GM04503 (cell line): ENCODE results near the gene PADI3.
"Not testable (repeated sequence)": the region's sequence is repeated elsewhere in the genome, so short reads cannot be mapped to it uniquely, and the experiment has no call there.

Experiments used
- DNase-seq: peaks from one replicate; pipeline ENCODE4 v3.0.0-alpha.2; 2012; ENCODE audit warnings: low read depth

PADI3 gene

GRCh38 chr1:17304151-17304825, 55.4 kb downstream of the PADI3 start:
- no peak for DNase-seq

DNA sequence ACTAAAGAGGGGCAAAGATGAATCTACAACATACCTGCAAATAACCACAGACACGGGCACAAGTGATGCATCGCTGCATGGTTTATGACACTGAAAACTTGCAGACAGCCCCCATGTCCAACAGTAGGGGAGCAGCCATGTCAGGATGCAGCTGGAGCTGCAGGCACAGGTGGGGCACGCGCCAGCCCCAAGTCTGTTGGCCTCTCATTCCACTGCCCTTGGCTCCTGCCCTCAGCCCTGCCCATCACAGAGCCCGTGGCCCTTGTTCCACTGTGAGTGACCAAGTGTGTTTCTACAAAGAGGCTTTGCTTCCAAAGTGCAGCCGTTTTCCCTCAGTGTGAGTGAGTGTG, 55.9 kb downstream of the PADI3 start:
- DNase-seq, result no peak

- DNase-seq, result no peak
Measured at GRCh38 chr1:17305576-17306095, 56.7 kb downstream of the PADI3 start.

DNA sequence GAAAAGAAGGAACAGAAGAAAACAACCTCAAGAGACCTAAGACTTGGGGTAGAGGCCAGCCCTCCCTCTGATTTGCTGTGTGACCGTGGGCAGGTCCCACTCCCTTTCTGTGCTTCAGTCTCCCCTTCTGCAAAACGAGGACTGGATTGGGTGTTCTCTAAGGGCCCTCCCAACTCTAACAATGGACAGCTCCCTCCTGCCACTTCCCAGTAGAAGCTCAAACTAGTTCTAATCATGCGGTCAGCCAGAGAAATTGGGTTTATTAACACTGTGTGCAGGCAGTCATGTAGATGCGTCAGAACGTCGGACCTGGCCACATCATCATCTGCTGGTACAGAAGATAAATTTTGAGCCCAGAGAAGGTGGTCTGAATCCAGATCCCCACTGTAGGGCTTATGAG, 57.5 kb downstream of the PADI3 start:
- no peak for DNase-seq

GRCh38 chr1:17306921-17307320, 58.0 kb downstream of the PADI3 start:
- DNase-seq, result no peak

GRCh38 chr1:17307329-17307728, 58.4 kb downstream of the PADI3 start:
- DNase-seq, result no peak

DNA sequence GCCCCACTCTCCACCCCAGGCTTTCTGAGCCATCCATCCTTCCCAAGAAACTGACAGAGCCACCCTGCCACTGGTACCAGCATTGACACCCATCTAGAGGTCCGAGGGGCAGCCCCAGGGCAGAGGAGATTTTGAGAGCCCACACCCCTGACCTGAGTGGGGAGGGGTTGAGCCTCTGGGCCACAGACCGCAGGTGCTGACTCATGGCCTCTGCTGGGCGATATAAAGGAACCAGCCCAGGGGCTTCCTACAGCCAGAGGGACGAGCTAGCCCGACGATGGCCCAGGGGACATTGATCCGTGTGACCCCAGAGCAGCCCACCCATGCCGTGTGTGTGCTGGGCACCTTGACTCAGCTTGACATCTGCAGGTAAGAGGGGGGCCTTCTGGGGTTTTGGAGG, 59.0 kb downstream of the PADI3 start, which contains the start of gene PADI4:
TSS of gene PADI4 (plus strand) at position 252 of the 400 bp plus-strand sequence. CDS start at position 278, 26 bp downstream.
- no peak for DNase-seq

- no peak for DNase-seq
Measured at GRCh38 chr1:17308593-17308992, 59.7 kb downstream of the PADI3 start.

GRCh38 chr1:17309426-17310067, 60.6 kb downstream of the PADI3 start:
- DNase-seq, result no peak

DNA sequence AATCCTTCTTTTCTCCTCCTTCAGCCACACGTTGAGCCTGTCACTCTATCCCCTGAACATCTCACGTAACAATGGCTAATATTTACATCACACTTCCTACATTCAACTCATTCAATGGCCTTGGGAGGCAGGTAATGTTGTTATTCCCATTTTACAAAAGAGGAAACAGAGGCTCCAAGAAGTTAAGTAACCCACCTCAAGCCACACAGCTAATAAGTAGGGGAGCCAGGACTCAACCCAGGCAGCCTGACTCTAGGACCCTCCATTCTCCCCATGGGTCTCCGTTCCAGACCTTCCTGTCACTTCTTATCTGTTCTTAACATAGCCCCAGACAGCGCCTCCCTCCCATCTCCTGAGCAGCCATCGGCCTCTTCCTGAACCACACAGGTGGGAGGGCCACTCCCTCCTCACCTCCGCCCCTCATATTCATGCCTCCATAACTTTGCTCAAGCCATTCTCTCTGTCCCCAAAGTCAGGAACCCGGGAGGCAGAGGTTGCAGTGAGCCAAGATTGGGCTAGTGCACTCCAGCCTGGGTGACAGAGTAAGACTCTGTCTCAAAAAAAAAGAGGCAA, 61.3 kb downstream of the PADI3 start:
- DNase-seq, result no peak

- DNase-seq, result no peak
Measured at GRCh38 chr1:17313530-17314309, 64.8 kb downstream of the PADI3 start.

DNA sequence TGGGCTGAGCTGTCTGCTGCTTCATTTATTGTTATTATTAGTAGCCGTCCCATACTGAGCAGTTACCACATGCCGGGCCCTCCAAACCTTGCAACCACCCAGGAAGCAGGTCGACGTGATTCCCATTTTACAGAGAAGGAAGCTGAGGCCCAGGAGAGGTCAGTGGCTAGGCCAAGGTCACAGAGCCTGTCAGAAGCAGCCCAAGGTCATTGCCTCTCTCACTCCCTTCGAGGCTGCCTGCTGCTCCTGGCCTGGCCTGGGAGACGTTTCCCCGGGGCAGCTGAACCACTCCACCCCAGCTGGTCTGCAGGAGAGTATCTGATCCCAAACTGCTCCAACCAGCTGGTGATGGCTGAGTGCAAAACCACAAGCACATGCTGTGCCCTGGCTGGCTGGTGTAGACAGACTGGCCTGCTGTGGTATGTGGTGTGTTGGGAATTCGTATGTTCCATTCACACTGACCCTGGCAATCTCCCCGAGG, 65.6 kb downstream of the PADI3 start:
- DNase-seq, result no peak

- DNase-seq, result no peak
Measured at GRCh38 chr1:17315542-17316130, 66.7 kb downstream of the PADI3 start.

GRCh38 chr1:17316704-17317103, 67.8 kb downstream of the PADI3 start:
- no peak for DNase-seq

- DNase-seq, result no peak
Measured at GRCh38 chr1:17318262-17318661, 69.4 kb downstream of the PADI3 start.

DNA sequence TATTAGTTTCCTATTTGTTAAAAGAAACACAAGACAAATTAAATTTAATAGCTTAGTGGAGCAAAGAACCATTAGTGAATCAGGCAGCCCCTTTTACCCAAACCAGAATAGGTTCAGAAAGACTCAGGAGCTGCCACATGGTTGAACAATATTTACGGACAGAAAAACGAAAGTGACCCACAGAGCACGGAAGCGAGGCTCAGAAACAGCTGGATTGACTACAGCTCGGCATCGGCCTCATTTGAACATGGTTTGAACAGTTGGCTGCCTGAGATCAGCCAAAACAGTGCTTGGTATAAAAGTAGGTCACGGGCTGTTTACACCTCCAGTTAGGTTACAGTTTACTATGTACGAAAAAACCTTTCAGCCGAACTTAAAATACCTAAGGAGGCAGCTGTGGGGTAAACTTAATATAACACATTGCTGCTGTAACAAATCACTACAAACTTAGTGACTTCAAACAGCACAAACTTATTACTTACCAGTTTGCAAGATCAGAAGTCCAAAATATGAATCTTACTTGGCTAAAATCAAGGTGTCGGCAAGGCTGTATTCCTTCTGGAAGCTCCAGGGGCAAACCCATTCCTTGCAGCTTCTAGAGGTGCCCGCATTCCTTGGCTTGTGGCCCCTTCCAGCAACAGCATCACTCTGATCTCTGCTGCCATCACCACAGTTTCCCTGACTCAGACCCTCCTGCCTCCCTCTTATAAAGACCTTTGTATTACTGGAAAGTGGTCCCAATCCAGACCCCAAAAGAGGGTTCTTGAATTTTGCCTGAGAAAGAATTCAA, 70.9 kb downstream of the PADI3 start:
- DNase-seq, result no peak

GRCh38 chr1:17321857-17322390, 73.0 kb downstream of the PADI3 start:
- not testable (repeated sequence) for DNase-seq

GRCh38 chr1:17328855-17329254, 80.0 kb downstream of the PADI3 start:
- DNase-seq, result no peak

- no peak for DNase-seq
Measured at GRCh38 chr1:17329610-17330009, 80.7 kb downstream of the PADI3 start.

DNA sequence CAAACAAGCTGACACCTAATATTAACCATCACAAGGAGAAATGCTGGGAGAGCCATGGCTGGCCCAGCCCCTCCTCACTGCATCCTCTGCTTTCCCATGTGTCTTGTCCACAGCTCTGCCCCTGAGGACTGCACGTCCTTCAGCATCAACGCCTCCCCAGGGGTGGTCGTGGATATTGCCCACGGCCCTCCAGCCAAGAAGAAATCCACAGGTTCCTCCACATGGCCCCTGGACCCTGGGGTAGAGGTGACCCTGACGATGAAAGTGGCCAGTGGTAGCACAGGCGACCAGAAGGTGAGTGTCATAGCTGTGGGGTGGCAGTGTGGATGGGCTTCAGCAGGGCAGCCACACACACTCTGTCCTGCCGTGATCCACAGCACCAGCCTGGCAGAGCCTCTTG, 82.0 kb downstream of the PADI3 start:
- no peak for DNase-seq

DNA sequence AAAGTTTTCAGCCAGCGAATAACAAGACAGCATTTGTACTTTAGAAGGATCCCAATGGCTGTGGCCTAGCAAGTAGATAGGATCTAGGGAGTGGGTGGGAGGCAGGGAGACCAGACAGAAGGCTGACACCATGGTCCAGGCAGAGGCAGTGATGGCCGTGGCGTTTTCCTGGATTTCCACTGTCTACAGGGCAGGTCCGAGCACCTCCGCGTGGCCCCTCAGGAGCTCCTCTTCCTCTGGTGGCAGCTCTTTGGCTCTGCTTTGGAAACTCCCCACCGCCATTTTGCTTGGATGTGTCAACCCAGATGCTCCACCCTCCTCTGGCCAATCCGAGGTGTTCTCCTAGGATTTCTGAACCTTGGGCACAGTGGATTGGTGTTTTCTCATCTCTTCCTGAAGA, 84.2 kb downstream of the PADI3 start:
- DNase-seq, result no peak
